Loucy (cell line): ENCODE measurements around the gene CD207.

Experiments
- H2AFZ ChIP-seq: fragments of 200-600 bp; sonication (generic); 2 replicates; pipeline ENCODE4 v1.6.0; 2016; ENCODE audit warnings: antibody characterized with exemption, mild to moderate bottlenecking, low read length, moderate library complexity
- H3F3A ChIP-seq: fragments of 200-600 bp; 2 replicates; pipeline ENCODE4 v1.6.0; 2016; ENCODE audit warnings: antibody characterized with exemption, low read depth, mild to moderate bottlenecking
- H3K27me3 ChIP-seq: fragments of 200-600 bp; sonication (generic); 2 replicates; pipeline ENCODE4 v1.6.1; 2014; ENCODE audit warnings: low read length, mild to moderate bottlenecking; ENCODE audit not compliant: insufficient read depth, poor library complexity, severe bottlenecking
- H3K36me3 ChIP-seq: fragments of 200-600 bp; sonication (generic); 2 replicates; pipeline ENCODE4 v1.6.1; 2016; ENCODE audit warnings: low read length; ENCODE audit not compliant: insufficient read depth
- H3K4me1 ChIP-seq: fragments of 200-600 bp; sonication (generic); 2 replicates; pipeline ENCODE4 v1.5.1; 2014; ENCODE audit warnings: low read length, mild to moderate bottlenecking; ENCODE audit not compliant: insufficient read depth, poor library complexity, severe bottlenecking
- H3K4me2 ChIP-seq: fragments of 200-600 bp; sonication (generic); 2 replicates; pipeline ENCODE4 v1.6.0; 2014; ENCODE audit warnings: antibody characterized with exemption, low read length, low read depth, mild to moderate bottlenecking; ENCODE audit not compliant: poor library complexity, severe bottlenecking
- H3K4me3 ChIP-seq: fragments of 200-600 bp; sonication (generic); 2 replicates; pipeline ENCODE4 v1.5.1; 2014; ENCODE audit warnings: low read length, mild to moderate bottlenecking, mixed read lengths; ENCODE audit not compliant: poor library complexity, severe bottlenecking
- H3K79me2 ChIP-seq: fragments of 200-600 bp; sonication (generic); 2 replicates; pipeline ENCODE4 v1.6.1; 2014; ENCODE audit warnings: low read length; ENCODE audit not compliant: insufficient read depth
- H3K9ac ChIP-seq: fragments of 200-600 bp; sonication (generic); 2 replicates; pipeline ENCODE4 v1.6.0; 2014; ENCODE audit warnings: mild to moderate bottlenecking, low read depth, low read length, moderate library complexity; ENCODE audit not compliant: poor library complexity, severe bottlenecking
- H3K9me2 ChIP-seq: fragments of 200-600 bp; sonication (generic); replicated peaks from 2 replicates; pipeline ENCODE4 v1.6.1; 2016; ENCODE audit warnings: low read depth, low read length, mixed read lengths
- H3K9me3 ChIP-seq: fragments of 200-600 bp; sonication (generic); 2 replicates; pipeline ENCODE4 v1.6.1; 2014; ENCODE audit warnings: mild to moderate bottlenecking, antibody characterized with exemption, low read length, low read depth; ENCODE audit not compliant: insufficient read depth
- H4K20me1 ChIP-seq: fragments of 200-600 bp; sonication (generic); 2 replicates; pipeline ENCODE4 v1.6.0; 2014; ENCODE audit warnings: antibody characterized with exemption, low read length, mild to moderate bottlenecking; ENCODE audit not compliant: insufficient read depth, poor library complexity, severe bottlenecking
- EZH2phosphoT487 ChIP-seq: fragments of 200-600 bp; IDR thresholded peaks from 2 replicates; pipeline ENCODE4 v1.6.1; 2018; ENCODE audit warnings: antibody characterized with exemption, mild to moderate bottlenecking, moderate library complexity, borderline replicate concordance
- TF ChIP-seq, protein P1 (sequence below): fragments of 200-600 bp; sonication (generic); conservative IDR thresholded peaks from 2 replicates; pipeline ENCODE4 v1.5.1; 2014; ENCODE audit warnings: mild to moderate bottlenecking, antibody characterized with exemption, low read length

CD207 gene

DNA sequence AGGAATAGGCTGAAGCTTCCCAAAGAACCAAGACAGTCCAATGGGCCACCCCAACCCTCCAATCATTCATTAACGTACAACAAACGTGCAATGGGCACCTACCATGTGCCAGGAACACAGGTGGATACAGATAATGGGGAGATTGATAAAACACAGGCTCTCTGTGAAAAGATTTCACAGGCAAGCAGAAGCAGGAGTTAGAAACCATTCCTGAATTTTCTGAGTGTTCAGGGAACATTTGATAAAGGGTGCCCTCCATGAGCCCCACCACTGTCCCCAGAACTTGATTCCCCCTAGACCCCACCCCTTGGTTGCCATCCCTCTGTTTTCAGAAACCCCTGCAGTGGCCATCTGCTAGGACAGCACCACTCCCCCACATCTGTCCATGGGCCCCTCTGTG is 1.5 kb downstream of the CD207 start:
- Histone ChIP-seq H3K36me3 (no peaks in the 10 kb centered on the region), H3K4me2 (no peak overlapping the region), H3F3A (no peaks in the 10 kb centered on the region), H3K9me3 (no peaks in the 10 kb centered on the region), H3K9me2 (no peaks in the 10 kb centered on the region), H3K27me3 (no peaks in the 10 kb centered on the region), H2AFZ (no peak overlapping the region), H3K4me3 (no peak overlapping the region), H3K4me1 (no peaks in the 10 kb centered on the region), H3K9ac (no peak overlapping the region), H4K20me1 (no peaks in the 10 kb centered on the region), H3K79me2 (no peaks in the 10 kb centered on the region)
- TF ChIP-seq EZH2phosphoT487, result no peak
- TF ChIP-seq, protein P1, sequence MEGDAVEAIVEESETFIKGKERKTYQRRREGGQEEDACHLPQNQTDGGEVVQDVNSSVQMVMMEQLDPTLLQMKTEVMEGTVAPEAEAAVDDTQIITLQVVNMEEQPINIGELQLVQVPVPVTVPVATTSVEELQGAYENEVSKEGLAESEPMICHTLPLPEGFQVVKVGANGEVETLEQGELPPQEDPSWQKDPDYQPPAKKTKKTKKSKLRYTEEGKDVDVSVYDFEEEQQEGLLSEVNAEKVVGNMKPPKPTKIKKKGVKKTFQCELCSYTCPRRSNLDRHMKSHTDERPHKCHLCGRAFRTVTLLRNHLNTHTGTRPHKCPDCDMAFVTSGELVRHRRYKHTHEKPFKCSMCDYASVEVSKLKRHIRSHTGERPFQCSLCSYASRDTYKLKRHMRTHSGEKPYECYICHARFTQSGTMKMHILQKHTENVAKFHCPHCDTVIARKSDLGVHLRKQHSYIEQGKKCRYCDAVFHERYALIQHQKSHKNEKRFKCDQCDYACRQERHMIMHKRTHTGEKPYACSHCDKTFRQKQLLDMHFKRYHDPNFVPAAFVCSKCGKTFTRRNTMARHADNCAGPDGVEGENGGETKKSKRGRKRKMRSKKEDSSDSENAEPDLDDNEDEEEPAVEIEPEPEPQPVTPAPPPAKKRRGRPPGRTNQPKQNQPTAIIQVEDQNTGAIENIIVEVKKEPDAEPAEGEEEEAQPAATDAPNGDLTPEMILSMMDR, result no peak

DNA sequence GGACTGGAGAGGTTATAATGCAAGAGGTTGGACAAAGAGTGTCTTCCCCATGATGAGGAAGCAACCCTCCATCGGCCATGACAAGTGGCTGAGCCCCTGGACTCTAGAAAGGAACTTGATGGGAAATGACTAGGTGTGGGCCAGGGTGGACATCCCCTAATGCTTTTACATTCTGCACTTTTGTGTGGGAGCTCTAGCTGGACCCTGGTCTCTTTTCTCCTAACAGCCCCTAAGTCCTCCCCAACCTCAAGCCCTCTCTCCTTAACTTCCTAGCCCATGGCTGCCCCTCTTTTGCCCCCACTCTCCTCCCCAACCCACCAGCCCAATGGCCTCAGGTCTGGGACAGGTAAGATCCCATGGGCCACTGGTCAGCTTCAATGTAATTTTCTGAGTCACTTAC is 2.4 kb downstream of the CD207 start:
- H3K4me2 ChIP-seq, result no peak overlapping the region
- no peaks in the 10 kb centered on the region for H3F3A ChIP-seq
- no peaks in the 10 kb centered on the region for H3K27me3 ChIP-seq
- no peaks in the 10 kb centered on the region for H3K36me3 ChIP-seq
- TF ChIP-seq, protein P1, result no peak
- no peak for TF ChIP-seq EZH2phosphoT487
- H2AFZ ChIP-seq, result no peak overlapping the region
- H3K9me2 ChIP-seq, result no peaks in the 10 kb centered on the region
- no peaks in the 10 kb centered on the region for H3K9me3 ChIP-seq
- no peaks in the 10 kb centered on the region for H3K79me2 ChIP-seq
- H3K4me1 ChIP-seq, result no peaks in the 10 kb centered on the region
- H3K9ac ChIP-seq, result no peak overlapping the region
- H4K20me1 ChIP-seq, result no peaks in the 10 kb centered on the region
- no peak overlapping the region for H3K4me3 ChIP-seq

GRCh38 chr2:70832386-70832785 is 3.2 kb downstream of the CD207 start:
- H3K4me1 ChIP-seq, result no peaks in the 10 kb centered on the region
- no peaks in the 10 kb centered on the region for H3K79me2 ChIP-seq
- H3K36me3 ChIP-seq, result no peaks in the 10 kb centered on the region
- no peaks in the 10 kb centered on the region for H3K9me2 ChIP-seq
- H3K27me3 ChIP-seq, result no peaks in the 10 kb centered on the region
- no peak overlapping the region for H3K4me2 ChIP-seq
- no peak overlapping the region for H2AFZ ChIP-seq
- H3K9ac ChIP-seq, result no peak overlapping the region
- TF ChIP-seq EZH2phosphoT487, result no peak
- TF ChIP-seq, protein P1, result no peak
- no peaks in the 10 kb centered on the region for H3F3A ChIP-seq
- H3K9me3 ChIP-seq, result no peaks in the 10 kb centered on the region
- no peaks in the 10 kb centered on the region for H4K20me1 ChIP-seq
- H3K4me3 ChIP-seq, result no peak overlapping the region
